Fibroblast of skin of scalp (primary cell): ENCODE data around the gene IVD.
A peak's percentile ranks its signal among the peaks of the same experiment; 100 is the strongest.
"Not testable (repeated sequence)": the region's sequence is repeated elsewhere in the genome, so short reads cannot be mapped to it uniquely, and the experiment has no call there.

Experiments used
- DNase-seq: peaks from one replicate; pipeline ENCODE4 v3.0.0-alpha.2; 2013

Gene IVD

DNA sequence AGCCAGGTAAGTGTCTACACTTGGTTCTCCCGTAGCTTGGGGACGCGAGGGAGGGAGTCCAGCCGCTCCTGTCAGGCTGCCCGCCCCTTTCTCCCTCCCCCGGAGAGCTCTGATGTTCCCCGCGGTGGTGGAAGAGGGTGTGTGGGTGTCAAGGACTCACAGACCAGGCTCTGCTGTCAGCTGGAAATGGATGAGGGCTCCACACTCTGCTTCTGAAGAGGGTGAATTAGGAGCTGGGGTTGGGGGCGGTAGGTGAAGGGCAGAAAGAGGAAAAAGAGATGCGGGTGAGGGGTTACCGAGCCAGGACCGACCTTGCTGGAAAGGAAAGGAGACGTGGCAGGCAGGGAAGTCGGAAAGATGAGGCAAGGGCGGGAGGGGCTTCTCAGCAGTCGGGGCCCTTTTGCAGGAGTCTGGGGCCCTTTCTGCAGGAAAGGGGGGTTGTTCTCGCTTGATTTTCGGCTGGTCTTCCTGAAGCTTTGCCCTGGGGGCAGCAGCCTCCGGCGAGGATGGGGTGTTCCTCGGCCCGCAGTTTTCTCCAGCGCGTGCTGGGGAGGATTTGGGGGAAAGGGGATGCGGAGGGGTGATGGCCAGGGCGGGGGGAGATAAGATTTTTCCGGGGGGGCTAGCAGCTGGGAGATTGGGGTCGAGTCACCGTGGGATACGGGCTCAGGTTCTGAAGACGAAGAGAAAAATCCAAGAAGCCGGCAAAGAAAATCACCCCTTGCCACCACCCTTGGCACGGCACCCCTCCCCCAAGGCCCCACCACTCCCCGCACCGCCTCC lies 34.6 kb downstream of the IVD start:
- DNase-seq, result peak; percentile 27

DNA sequence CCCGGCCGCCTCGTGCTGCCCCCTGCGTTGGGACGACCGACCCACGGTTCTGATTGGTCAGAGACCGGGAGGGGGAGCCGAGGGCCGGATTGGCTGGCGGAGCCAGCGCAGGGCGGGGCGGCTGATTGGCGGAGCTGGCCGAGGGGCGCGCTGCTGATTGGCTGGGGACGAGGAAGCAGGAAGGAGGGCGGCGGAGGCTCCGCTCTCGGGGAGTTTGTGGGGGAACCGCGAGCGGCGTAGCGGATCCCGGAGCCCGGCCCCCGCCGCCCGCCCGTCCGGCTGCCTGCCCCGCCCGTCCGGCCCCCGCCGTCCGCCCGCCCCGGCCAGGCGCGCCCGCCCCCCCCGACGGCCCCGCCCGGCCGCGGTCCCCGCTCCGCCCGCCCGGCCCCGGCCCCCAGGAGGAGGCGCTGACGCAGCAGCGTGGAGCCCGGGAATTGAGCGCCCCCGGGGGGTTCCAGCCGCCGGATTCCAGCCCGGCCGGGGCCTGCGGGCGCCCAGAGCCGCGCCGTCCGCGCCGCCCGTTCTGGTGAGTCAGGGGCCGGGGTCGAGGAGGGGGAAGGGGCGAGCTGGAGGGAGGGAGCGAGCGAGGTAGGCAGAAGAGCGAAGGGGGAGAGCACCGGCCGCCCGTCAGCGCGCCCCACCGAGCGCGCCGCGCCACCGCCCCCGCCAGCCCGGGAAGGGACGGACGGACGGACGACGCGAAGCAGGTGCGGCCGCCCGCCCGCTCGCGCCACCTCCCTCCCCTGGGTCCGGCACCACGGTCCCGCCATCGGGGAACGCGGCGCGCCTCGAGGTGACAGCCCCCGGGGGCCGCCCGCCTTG lies 35.4 kb downstream of the IVD start, which contains the start of gene BAHD1:
TSS of gene BAHD1 (plus strand) at position 211 of the 822 bp plus-strand sequence. CDS start 17,512 bp downstream, outside the sequence.
- DNase-seq, result peak; percentile 96

DNA sequence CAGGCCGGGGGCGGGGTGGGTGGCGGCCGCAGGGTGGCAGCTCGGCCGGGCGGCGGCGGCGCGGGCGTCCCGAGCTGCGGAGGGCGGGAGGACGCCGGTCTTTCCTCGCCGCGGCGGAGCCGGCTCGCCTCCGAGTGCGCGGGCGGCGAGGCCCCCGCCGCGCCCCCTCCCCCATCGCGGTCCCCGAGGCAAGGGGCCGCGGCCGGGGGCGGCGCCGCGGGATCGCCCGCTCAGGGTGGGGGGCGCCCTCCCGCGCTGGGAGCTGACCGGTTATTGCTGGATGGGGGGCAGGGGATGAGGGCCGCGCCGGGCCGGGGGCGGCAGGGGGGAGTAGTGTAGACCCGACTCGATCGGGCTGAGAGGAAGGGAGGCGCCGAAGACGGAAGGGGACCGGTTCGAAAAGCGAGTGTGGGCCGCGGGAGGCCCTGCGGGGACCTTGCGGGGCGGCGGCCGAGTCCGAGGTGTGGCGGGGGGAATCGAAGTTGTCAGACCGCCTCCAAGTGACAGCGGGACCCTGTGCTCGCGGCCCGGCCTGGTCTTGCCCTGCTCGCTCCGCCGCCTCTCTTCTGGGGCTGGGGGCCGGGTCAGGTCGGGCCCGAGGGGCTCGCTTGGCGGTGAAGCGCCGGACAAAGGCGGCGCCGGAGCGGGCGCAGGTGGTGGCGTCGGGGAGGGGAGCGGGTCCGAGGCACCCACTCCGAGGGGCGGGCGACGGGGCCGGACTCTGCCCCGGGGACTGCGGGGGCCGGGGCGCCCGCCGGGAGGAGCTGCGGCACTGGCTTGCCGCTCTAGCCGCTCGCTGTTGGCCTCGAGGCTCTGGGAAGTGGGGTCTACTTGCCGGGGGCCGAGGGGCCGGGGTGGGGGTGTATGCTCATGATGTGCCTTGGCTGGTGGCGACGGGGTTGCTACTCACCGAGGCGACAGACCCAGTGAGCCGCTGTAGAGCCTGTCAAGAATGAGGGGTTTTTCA lies 36.3 kb downstream of the IVD start:
- DNase-seq, result no peak

DNA sequence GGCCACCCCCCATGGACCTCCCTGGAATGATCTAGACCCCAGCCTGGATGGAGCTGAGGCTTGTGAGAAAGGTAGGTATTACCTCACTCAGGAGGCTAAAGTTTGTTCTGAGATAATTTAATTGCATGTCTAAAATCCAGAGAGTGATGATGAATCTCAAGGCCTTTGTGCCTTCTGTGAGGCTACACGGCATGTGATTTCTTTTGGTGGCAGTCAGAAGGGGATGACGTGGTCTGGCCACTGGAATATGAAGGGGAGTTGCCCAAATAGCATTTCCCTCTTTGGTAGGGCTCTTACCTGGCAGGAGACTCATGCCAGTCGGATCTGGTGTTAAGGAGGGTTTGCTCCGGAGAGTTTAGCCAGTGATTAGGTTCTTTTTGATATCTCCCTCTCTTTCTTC lies 37.7 kb downstream of the IVD start:
- no peak for DNase-seq

DNA sequence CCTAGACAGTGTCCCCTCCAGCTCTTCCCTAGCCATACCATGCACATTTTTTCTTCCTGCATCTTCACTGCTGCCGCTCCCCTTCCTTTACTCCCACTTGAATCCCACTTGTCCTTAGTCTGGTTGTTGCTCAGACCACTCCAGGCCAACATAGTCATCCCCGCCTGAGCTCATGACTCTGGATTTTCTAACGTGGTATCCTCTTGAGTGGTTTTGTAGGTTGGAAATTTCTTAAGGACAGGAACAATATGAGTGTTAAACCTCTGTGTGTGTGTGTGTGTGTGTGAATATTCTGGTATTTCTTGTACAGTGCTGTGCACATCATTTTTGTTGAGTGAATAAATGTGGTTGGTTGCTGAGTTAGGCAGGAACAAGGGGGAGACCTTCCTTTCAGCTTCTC lies 38.3 kb downstream of the IVD start:
- DNase-seq, result no peak

DNA sequence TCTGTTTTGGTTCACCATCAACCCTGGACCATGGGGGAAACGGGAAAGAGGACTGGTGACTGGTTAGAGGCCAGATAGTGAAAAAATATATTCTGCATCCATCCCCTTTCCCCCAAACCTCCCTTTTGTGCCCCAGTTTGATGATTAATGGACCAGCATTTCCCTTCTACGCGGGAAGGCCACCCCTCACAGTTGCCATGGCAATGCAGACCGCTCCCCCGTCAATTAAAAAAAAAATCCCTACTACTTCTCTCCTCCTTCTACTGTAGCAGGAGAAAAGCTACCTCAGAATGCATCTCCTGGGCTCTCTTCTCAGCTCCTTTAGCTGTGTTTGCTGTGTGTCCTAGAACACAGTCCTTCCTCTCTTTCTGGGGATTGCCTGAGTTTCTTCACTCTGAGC lies 39.1 kb downstream of the IVD start:
- DNase-seq, result no peak

DNA sequence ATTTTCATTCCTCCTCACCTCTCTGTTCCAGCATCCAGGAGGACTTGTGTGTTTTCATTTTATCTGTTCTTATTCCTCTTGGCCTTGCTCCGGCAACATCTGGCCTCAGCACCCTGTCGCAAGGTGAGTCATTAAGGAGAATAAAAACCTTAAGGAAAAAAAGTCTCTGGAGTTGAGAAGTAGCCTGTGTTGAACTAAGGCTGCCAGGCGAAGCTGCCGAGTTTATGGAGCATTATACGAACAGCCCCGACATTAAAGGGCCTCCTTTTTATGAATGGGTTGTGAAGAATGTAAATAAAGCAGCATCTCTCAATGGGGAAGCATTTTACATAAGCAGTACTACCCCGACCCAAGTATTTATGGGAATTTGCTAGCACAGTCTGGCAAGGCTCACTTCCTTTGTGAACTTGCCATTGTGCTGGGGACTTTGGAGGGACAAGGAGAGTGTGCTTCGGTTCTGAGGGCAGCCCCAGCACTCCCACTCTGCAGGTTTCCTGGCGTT lies 39.9 kb downstream of the IVD start:
- DNase-seq, result peak; percentile 58

DNA sequence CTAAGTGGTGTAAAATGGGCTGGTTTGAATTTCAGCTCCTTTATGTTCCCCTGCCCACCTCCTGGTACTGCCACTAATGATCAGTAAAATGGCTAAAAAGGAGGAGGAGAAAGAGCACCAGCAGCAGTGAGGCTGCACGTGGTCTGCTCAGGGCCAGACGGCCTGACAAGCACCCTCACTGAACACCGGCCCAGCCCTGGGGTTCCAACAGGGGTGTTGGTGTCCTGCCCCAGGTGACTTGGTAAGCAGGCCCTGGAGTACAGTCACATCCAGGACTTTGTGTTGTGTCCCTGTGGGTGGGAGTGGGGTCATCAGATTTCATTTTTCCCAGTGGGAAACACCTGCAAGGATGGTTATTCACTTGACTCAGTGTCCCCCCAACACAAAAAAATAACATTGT lies 40.5 kb downstream of the IVD start:
- no peak for DNase-seq

DNA sequence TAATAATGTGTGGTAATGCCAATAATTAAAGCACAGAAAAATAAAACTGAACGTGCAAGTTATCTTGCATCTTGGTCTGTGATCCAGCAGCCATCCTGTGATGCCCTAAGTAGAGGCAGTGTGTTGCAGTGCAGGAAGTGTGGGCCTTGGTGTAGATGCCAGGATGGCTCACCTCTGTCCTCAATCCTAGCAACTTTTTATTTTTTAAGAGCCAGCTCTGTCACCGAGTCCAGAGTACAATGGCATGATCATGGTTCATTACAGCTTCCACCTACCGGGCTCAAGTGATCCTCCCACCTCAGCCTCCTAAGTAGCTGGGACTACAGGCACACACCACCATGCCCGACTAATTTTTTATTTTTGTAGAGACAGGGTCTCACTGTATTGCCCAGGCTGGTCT lies 42.8 kb downstream of the IVD start:
- no peak for DNase-seq

DNA sequence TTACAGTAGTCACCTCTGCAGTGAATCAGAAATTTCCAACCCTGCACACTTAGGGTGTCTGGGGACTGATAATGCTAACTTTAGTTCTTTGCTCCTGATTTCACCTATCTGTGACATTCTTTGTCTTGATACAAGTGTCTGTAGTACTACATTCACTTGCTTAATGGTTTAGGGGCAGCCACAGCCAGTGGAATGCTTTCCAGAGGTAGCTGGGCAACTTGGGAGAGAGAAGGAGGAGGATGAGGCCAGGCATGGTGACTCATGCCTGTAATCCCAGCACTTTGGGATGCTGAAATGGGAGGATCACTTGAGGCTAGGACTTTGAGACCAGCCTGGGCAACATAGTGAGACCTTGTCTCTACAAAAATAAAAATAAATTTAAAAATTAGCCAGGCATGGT lies 43.7 kb downstream of the IVD start:
- peak; percentile 47 for DNase-seq

DNA sequence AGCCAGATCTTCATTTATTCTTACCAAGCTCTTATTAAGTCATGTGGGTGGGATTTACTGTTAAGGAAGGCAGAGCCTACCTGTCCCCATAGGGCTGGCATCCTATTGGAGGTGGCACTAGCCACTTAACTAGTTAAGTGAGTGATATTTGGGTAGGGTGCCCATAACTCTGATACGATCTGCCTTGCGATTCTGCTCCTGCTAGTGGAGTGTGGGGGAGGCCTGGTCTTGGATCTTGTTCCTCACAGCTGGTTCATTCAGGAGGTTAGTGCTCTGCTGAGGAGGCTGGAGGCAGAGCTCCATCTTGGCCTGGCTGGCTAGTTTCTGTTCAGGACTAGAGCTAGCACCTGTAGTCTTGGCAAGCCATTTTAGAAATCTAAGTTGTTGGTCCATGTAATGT lies 44.5 kb downstream of the IVD start:
- no peak for DNase-seq

DNA sequence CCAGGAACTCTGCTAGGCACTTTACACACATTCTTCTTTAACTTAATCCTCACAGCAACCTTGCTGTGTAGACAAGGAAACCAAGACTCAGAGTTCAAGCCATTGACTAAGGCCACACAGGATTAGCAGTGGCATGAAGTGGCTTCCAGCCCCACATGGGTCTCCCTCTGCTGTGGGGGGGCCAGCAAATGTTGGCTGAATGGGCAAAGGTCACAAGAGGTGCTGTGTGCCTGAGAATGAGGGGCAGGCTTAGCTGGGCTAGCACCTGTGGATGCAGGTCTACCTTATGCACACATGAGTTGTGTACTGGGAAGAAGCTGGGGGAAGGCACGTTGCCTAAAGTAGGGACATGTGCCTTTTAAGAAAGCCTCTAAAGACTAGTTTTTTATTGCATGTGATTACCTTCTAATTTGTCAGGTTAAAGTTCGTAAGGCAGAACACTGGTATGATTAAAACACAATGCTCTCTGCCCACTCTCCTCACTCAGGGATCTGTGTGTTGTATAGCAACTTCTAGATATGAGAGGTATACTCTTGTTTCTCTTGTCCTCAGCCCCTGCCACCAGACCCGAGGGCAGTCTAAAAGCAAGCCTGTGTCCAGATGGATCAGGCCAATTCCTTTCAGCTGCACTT lies 46.0 kb downstream of the IVD start:
- DNase-seq, result no peak

DNA sequence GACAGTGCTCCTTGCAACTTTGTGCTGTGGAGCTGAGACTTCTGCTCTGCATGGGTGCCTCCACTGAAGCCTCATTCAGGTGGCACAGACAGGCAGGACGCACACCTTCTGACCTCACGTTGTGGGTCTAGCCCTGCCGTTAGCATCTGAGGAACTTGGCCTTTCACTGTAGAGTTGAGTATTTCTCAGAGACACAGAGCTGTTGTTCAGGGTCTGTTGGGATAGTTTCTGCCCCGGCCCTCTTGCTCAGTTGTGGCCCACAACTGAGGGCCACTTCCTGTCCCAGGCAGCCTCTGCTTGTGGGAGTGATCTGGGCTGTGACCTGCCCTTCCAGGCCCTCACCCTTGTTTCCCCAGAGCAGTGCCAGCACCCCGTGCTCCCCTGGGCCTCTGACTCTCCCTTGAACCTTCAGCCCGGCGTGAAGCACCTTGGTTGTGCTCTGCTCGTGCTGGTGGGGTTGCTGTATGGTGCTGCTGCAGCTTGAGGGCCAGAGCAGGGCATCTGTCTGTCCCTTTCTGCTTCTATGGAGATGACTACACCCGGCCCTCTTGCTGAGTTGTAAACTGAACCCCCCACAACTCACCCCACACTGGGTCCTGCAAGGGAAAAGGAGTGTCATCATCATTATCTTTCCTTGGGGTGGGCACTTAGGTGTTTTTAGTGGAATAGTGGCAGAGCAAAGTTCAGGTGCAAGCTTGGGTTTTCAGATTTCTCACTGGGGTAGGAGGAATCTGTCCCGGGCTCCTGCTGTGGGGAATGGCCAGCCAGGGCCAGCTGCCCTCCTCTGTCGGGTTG lies 46.9 kb downstream of the IVD start:
- no peak for DNase-seq

DNA sequence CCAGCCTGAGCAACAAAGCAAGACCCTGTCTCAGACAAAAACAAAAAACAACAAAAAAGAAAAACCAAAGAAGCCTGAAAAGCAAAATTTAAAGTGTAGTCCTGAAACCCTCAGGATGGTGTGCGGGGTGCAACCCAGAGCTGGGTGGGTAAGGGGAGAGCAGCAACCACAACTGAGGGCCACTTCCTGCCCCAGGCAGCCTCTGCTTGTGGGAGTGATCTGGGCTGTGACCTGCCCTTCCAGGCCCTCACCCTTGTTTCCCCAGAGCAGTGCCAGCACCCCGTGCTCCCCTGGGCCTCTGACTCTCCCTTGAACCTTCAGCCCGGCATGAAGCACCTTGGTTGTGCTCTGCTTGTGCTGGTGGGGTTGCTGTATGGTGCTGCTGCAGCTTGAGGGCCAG lies 48.3 kb downstream of the IVD start:
- not testable (repeated sequence) for DNase-seq

DNA sequence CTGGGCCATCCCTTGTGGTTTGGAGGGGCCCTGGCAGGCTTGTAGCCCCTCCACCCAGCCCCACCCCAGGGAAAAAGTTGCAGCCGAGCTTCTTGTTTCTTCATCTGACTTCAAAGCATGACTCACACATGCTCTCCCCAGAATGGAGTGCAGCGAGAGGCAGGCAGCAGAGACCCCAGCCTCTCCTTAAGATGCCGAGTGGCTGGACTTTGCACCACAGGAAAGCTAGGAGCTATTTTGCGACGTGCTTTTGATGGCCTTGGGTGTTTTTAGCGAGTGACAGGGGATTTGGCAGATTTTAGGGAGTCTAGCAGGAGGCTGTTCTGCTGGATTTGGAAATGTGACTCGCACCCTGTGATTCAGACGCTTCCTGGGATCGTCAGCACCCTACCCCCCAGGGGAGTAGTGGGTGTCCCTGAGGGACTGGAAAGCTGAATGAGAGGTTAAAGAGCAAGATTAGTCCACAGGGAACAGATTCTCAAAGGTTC lies 49.4 kb downstream of the IVD start:
- DNase-seq, result peak; percentile 43

DNA sequence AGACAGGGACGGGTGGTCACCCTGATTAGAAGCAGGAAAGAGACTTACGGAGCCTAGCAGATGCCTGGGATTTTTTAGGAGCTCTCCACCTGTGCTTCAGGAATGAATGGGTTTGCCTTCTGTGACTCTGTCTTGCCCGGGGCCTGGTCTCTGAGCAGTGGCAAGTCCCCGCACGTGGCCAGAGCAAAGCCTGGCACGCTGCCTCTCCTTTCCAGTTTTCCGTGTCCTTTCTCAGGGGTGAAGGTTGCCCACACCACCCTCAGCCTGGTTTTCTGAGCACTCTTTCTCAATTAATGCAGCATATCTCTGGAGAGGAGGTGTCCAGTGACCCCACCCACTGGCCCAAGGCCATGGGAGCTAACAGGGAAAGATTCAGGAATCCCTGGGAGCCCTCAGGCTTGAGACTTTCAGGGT lies 50.7 kb downstream of the IVD start:
- no peak for DNase-seq

DNA sequence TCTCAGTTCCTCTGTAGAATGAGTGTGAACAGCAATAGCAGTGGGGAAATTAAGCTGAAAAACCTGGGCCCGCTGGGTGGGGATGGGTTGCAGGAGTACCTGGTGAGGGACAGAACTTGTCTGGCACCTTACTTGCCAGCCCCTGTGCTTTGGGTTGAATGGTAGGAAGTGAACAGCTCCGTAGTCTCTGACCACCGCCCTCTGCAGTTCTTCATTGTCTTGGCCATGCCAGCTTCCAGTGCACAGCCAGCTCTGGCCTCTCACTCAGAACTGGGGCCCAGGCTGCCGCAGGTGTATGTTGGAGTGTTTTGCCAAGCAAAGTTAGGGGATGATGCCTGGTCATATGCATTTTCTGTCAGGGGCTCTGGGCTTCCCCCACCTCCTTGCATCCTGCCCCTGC lies 51.1 kb downstream of the IVD start:
- DNase-seq, result no peak

DNA sequence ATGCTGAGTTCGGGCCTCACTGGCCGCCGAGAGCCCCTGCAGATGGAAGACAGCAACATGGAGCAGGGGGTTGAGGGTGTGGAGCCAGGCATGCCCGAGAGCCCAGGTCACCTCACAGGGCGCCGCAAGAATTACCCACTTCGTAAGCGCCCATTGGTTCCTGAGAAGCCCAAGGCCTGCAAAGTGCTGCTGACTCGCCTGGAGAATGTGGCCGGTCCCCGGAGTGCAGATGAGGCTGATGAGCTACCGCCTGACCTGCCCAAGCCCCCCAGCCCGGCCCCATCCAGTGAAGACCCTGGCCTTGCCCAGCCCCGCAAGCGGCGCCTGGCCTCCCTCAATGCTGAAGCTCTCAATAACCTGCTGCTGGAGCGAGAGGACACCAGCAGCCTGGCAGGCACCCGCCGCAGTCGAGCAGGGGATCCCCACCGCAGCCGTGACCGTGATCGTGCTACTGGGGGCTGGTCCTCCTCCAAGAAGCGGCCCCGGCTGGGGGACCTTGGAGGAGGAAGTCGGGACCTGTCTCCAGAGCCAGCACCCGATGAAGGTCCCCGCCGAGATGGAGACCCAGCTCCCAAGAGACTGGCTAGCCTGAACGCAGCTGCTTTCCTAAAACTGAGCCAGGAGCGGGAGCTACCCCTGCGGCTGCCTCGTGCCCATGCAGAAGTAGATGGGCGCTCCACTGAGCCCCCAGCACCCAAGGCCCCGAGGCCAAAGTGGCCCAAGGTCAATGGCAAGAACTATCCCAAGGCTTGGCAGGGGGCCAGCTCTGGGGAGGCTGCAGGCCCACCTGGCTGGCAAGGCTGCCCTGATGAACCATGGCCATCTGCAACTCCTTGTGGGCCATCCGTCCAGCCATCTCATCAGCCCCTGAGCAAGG lies 53.1 kb downstream of the IVD start:
- no peak for DNase-seq

DNA sequence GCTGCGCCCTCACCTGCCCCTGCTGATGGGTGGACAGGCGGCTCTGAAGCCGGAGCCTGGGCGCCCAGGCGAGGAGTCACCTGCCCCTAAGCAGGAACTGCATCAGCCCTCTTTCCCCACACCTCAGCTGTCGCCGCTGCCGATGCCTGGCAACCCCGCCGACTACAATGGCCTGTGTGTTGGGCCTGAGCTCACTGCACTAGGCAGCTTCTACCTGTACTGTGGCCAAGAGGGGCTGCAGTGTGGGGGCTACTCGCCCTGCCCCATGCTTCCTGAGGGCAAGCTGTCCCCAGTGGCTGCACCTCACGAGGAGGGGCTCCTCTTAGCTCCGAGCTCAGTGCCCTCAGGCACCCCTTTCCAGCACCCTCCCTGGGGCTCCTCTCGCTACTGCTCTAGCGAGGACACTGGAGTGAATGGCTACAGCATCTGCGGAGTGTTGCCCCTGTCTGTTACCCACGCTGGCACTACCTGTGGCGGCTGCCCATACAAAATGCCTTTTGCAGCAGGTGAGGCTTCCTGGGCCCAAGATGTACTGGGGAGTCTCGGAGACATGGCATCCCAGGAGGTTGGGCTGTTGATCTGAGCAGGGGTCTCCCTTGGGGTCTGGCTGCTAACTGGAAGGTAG lies 53.9 kb downstream of the IVD start:
- no peak for DNase-seq
